Hindlimb muscle (tissue), 1 donor: ENCODE data around the gene MAP4K4. TPM values are rescaled to one million over a fixed set of nuclear protein-coding genes. Genes with fewer than 3 reads are reported as not detected.
"Not testable (repeated sequence)": the region's sequence is repeated elsewhere in the genome, so short reads cannot be mapped to it uniquely, and the experiment has no call there.

ENCODE experiments used
- DNase-seq: peaks from one replicate; pipeline ENCODE4 v3.0.0-alpha.2; 2013
- polyA plus RNA-seq: library from polyadenylated mRNA; unstranded; fragments of 120-200 nt; gene quantifications from one replicate; pipeline ENCODE4 v1.2.1, GENCODE V29; 2013; ENCODE audit not compliant: insufficient read length

MAP4K4 gene
- polyA plus RNA-seq, 1 donor, result 152 TPM

DNA sequence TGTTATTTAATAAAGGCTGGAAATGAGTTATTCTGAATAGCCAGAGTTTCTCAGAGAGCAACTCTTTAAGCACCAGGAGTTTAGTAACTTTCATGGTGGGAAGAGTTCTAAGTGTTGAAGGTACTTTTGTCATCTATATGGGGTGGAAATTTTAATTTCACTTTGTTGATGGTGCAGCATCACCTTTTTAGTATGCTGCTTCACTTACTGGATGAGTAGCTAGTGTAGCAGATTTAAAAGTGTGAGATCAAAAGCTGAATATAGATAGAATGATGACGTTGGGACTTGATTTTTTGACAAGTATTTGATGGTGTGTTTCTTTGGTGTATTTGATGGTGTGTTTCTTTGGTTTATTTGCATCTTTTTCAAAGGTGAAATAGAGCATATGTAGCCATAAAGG, 47.3 kb downstream of the MAP4K4 start:
- no peak for DNase-seq

DNA sequence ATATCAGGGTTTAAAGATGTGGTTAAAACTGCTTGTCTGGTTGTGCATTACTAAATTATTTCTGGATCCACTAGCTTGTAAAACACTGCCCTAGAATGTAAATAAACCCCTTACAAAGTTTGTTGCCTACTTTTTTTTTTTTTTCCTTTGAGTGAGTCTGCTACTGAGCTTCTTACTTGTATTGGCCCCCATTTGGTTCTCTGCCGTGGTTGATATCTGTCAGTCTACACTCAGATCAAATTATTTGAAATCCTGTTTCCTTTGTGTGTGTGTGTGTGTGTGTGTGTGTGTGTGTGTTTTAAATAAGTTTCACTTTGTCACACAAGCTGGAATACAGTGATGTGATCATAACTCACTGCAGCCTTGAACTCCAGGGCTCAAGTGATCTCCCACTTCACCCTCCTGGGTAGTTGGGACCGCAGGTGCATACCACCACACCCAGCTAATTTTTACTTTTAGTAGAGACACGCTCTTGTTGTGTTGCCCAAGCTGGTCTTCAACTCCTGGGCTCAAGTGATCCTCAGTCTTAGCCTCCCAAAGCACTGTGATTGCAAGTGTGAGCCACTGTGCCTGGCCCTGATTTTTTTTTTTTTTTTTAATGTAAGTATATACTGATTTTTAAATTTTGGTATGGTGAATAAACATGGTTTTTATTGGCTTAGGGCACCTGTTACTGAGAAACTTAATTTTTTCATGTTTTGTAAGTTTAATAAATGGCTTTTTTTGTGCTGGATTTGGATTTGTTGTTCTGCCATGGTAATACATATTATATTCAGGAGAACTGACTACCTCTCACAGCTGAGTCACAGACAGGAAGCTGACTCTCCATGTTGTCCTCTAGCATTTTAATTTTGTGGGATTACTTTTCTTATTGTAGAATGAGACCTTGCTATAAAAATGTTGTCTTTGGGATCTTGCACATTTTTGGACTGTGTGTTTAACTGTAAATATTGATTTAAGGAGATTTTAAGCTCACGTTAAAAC, 48.5 kb downstream of the MAP4K4 start:
- no peak for DNase-seq

DNA sequence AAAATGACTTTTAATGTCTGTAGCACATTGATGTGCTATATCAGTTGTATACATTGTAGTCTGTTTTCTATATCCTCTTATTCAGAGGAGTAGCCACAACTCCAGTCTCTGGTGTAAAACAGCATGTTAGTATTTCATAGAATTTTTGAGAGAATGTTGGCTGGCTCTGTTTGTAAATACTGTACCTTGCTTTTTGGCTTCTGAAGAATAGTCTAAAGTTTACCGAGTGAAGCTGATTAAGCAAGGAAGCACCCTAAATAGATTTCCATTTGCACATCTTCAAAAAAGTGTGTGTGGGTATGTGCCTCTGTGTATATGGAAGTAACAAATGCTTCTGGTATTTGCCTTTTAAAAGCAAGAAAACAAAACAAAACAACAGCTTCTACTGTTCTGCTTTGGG, 50.5 kb downstream of the MAP4K4 start:
- no peak for DNase-seq

DNA sequence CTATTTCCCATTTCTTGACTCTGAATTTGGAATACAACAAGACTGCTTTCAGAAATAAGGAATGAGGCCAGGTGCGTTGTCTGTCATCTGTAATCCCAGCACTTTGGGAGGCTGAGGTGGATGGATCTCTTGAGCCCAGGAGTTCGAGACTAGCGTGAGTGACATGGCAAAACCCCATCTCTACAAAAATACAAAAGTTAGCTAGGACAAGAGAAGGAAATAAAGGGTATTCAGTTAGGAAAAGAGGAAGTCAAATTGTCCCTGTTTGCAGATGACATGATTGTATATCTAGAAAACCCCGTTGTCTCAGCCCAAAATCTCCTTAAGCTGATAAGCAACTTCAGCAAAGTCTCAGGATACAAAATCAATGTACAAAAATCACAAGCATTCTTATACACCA, 51.0 kb downstream of the MAP4K4 start:
- not testable (repeated sequence) for DNase-seq

DNA sequence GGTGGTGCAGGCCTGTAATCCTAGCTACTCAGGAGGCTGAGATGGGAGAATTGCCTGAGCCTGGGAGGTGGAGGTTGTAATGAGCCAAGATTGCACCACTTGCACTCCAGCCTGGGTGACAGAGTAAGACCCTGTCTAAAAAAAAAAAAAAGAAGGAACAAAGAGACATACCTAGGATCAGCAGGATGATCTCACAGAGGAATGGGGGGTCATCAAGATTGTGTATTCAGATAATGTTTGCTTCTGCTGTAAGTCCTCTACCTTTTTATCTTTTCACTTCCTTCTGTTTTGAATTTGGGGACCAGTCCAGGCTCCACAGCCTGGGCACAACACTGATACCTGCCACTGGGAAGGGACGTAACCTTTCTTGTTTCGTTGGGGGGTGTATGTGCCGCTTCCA, 53.2 kb downstream of the MAP4K4 start:
- DNase-seq, result no peak

DNA sequence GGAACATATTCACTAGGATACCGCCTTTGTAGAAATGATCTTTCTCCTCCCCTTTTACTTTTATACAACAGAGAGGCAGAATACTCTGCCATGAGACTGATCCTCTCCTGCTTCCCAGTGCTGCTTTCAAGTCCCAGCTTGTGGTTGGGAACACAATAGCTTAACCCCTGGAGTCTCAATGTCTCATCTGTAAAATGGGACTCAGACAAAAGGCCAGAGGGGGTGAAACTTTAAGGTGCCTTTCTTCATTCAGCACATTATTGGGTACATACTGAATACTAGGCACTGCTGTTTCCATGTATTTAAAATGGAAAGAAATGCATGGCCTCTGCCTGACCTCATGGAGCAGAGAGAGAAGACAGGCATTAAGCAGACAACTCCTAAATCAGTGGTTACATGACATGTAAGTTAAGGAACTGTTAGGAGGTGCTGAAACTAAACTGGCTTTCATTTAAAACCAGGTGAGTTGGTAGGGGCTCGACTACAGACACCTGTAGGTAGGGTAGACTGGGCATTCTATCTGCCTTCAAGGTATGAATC, 53.8 kb downstream of the MAP4K4 start:
- DNase-seq, result no peak

DNA sequence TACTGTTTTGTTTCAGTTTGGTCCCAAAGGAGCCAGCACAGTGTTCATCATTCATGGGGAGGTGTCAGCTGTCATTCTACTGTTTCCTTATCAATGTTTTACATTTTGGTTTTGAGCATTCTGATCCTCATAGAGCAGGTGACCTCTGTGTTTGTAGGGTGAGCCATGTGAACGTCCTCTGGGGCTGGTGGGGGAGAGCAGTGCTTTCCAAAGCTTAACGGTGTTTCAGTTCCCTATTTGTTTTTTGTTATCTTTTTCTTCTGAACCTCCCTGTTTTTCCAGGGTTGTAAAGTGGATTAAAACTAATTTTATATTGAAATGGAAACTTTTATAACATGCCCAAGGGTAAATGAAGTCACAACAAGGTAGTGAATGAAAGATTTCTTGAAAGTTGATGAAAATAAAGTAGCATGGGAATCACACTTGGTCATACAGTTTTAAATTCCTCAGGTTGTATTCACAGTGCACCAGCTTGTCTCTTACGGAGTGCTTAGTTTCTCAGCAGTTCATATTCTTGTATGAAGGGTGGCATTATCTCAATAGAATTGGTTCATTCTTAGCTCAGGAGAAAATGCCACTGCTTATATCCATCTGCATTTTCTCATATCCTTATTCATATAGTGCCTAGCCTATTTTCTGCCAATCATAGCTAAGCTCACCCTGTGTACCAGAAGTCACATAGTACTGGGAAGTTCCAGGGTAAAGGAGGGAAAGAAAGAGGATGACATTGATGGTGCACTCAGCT, 54.5 kb downstream of the MAP4K4 start:
- DNase-seq, result no peak

DNA sequence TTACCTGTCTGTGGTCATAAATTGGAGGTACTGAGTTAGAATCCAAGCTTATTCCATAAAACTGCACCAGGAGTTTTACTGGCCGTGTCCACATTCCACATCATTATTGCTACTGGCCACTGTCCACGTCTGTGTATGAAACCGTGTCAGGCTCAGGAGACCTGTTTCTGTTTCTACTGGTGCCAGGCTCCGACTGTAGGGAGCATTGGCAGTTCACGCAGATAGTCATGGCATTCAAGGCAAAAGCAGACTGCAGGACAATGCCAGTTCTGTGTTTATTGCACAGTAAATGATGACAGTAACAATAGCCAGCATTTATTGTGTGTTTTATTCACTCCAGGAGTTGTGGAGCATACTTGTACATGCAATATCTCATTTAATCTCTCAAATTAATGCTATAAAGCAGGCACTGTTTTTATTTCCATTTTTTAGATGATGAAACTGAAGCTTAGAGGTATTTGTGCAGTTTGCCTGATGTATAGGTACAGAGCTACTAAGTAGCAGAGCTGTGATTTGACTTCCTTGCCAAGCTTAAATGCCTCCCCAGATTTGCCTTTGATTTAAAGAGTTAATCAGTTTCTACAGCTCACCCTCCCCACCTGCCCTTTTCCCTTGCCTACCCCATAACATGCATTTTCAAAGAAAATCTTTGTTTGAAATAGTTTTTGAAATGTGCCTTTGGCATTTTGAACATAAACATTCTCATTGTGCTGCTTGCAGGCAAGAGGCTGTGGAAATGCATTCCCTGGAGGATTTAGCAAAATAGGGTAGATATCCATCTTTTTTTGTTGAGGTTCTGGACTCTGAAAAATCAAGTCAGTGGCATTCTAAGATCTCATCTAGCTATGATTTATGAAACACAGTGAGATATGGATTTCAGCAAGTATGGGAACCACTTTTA, 55.5 kb downstream of the MAP4K4 start:
- DNase-seq, result no peak

DNA sequence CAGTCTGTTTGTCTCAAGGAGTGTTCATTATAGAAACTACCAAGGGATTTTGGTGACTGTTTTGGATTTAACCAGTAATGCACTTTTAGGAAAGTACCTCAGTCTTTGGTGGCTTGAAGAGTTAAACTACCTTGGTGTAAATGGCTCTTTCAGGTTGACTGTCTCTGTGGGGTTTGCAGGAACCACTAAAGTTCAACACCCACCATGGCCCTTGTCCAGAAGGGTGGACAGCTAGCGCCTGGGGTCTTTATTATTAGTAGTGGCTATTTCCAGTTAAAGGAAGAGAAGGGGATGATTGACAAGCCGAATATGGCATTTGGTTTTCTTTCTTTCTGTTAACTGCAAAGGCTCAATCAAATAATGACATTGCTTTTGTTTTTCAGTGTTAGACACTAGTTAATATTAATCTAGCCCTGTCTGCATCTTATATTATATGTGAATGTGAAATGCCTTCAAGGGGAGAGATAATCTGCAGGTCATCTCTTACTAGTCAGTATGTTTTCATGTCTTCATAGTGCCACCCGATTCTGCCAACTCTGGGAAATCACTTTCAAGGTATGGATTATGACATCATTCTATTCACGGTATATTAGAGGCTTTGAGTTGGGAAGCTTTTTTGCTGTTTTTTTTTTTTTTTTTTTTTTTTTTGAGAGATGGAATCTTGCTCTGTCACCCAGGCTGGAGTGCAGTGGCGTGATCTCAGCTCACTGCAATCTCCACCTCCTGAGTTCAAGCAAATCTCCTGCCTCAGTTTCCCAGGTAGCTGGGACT, 56.4 kb downstream of the MAP4K4 start:
- DNase-seq, result no peak

DNA sequence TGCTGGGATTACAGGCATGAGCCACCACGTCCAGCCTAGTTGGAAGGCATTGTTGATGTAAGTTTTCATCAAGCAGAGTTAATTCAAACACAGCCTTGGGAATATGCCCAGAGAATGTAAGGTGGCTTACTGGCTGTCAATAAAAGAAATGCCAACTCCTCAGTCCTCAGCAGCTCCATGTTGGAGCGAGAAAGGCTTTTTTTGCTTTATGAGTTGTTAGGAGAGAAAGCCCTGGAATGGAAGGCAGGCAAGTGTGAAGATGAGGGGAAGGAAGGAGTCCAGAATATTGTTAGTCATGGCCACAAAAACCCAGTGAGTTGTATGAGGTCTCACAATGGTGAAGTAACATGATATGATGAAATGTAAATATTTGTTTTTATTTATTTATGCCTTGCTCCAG, 57.1 kb downstream of the MAP4K4 start:
- no peak for DNase-seq

DNA sequence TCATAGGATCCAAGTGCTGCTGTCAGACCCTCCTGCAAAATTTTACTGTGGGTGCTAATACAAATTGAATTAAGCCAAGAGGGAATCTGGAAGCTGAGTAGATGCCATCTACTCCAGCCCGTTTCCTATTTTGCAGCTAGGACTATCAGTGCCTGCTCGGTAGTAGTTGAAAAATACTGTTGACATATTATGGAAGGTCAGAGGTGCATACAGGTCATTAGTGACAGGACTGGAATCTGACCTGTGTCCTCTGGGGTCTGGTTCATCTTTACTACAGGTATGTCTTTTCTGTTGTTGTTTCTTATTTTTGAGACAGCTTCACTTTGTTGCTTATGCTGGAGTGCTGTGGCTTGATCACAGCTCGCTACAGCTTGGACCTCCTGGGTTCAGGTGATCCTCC, 58.8 kb downstream of the MAP4K4 start:
- no peak for DNase-seq

DNA sequence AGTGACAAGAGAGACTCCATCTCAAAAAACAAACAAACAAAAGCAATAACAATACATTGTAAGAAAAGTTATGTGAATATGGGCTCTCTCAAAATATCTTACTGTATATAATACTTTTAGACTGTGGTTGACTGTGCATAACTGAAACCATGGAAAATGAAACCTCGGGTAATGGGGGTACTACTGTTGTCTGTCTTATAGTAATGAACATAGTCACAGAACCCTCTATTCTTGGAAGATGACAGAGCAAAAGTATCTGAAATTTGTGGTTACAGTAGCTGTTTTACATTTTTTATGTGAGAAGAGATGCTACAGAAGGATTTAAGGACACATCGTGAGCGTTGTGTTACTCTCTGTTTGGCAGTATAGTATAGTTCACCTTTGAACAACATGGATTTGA, 60.5 kb downstream of the MAP4K4 start:
- no peak for DNase-seq

DNA sequence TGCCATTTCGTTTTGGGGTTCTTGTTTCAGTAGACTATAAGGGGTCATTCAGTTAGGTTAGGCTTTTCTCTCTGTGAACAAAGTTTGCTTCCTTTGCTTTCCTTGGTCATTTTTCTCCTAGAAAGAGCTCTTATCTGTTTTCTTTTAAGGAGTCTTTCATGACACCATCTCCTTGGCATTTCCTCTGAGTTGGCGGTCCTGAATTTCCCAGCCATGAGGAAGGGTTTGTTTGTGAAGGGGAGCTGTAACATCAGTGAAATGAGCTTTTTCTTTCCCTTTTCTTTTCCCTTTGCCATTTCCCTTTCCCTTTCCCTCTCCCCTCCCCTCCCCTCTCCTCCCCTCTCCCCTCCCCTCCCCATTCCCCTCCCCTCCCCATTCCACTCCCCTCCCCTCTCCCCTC, 61.7 kb downstream of the MAP4K4 start:
- DNase-seq, result no peak

DNA sequence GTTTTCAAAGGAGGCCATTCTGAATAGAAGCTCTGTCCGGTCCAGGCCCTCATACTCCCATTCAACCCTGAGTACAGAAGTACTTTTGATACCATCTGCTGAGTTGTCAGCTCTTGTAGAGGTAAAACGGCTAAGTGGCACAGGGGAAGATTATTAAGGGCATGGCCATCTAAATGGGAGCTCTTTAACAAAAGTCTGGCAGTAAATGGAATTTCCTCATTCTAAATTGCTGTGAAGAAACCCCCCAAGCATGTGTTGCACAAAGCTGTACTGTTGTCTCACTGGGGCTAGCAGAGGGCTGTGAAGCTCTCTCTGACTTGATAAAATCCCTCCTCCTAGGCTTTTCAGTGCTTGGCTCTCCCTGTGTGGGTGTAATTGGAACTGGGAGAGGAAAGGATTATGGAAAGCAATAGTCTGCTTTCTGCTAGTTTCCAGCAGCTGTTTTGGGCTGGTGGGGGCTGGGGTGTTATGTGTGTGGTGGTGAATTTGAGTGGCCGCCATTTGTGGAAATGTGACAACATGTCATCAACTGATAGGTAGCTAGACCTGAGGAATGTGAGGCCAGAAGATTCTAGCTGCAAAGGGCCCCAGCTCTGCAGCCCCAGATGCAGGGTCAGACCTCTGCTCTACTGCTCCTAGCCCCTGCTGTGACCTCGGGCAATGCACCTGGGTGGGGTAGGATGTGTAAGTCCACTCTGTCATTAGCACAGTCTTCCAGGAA, 65.1 kb downstream of the MAP4K4 start:
- DNase-seq, result no peak

DNA sequence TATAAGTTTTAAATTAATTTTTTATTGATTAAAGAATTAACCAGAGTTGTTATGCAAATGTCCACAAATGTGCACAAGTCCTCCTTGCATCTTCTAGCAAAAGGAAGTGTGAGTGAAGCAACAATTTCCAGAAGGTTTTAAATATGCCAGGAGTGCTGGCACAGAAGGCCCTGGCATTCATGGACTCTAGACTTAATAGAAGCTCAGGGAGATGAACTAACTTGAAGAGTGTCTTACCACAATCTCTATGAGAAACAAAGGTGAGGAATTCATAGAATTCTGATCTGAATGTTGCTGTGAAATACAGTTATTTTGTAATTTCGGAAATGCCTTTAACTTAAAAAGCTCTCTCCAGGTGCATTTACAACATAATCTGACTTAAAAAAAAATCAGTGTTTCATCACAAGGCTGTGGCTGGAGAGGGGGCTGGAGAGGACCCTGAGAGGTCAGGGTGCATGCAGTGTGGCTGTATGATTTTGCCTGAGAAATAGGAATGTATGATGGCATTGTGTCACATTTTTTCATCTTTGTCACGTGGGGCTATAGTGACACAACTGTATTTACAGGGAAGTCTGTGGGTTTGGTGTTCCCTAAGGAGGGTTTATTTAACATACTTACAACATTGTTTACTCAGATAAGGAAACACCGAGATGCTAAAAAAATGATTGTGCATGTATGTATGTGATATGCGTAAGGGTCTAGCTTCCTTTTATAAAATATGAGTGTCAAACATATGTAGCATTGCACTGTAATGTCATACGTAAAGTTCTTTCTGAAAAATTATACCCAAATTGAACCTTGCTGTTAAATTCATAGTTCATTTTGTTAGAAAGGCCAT, 66.2 kb downstream of the MAP4K4 start:
- DNase-seq, result no peak

DNA sequence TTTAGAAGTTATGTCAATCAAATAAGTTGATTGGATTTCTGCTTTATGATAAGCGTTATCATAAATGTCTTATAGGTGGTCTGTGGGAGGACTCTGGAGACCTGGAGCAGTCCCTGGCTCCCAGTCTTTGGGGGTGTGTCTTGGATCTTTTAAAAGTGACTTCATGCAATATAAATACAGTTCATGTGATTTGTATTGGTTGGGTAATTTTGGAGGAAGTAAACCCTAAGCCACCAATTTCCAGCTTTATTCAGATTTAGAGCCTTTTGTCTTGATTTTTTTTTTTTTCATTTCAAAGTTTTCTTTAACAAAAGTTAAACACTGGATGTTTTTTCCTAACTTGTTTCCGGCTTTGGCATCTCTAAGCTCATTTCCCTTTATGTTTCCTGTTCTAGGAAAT, 68.8 kb downstream of the MAP4K4 start:
- no peak for DNase-seq

DNA sequence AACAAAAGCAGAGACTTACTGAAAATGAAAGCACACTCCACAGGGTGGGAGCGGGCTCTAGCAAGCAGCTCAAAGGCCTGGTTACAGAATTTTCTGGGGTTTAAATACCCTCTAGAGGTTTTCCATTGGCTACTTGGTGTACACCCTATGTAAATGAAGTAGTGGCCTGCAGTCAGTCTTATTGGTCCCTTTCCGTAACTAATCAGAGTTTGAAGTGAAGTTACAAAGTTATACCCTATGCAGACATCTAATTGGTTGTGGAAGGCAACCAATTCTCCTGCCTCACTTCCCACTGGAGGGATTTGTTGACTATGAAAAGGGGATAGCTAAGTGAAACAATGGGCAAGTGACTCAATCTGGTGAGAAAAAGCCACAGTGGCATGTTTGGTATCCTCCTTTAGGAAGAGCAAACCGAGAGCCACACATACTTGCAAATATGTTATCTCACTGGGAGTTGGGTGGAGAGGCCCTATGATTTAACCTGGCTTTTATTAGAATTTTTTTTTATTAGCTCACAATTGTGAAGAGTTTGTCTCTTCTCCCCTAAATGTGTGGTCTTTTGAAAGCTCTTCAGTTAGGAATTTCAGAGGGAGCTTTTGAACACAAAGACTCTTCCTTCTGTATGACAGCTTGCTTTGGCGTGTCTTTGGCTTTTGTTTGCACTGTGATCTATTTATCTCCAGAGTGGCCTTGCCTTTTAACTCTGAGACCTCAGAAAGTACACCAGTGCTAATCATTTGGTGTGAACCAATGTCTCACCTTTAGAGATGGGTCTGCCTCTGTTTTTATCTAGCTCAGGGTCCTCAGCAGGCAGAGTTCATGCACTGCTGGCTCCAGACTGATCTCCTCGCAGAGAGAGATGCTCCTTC, 69.6 kb downstream of the MAP4K4 start:
- no peak for DNase-seq

DNA sequence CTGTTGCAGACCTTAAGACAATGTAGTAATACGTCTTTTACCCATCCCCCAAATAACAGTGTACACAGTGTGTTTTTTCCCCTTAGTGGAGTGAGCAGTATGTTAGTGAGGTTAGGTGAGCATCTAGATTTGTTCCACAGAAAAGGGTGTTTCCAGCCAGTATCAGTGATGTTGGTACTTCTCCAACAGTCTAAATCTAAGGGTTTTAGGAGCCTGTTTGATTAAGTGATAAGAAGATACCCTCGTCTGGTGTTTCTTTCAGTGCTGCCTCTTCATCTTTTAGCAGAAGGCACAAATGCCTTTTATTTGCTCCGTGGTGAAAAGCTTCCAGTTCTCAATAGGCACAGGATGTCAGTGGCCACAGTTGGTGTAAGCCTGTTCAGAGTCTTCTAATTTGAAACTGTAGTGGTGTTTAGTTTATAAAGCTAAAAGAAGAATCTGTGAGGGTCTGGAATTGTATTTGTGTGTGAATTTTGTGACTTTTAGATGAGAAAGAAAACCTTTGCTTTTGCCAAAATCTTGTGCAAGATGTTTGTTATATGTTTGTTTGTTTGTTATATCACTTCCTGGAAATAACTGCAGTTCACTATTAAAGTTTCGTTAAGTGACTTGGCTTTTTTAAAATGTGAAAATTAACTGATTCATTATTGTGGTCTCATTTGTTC, 71.2 kb downstream of the MAP4K4 start:
- no peak for DNase-seq
